A549 treated with AZD9567 at 1 μM for 4 hours (cell line): ENCODE data around the gene OR8B4. TPM values are rescaled to one million over a fixed set of nuclear protein-coding genes. Genes with fewer than 3 reads are reported as not detected.

Source experiments
- total RNA-seq: library from RNA; stranded (reverse); fragments of 200-300 nt; extraction: Qiagen RNA extraction; gene quantifications from 5 replicates; pipeline ENCODE4 v1.2.3, GENCODE V29; 2022; ENCODE audit not compliant: insufficient read depth

The OR8B4 gene, protein sequence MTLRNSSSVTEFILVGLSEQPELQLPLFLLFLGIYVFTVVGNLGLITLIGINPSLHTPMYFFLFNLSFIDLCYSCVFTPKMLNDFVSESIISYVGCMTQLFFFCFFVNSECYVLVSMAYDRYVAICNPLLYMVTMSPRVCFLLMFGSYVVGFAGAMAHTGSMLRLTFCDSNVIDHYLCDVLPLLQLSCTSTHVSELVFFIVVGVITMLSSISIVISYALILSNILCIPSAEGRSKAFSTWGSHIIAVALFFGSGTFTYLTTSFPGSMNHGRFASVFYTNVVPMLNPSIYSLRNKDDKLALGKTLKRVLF
- total RNA-seq: not detected in 5 replicates

GRCh38 chr11:124424384-124424921, at the start of gene OR8B4:
TSS of gene OR8B4 (minus strand) at chr11:124424871. CDS start at chr11:124424871, 0 bp downstream.

DNA sequence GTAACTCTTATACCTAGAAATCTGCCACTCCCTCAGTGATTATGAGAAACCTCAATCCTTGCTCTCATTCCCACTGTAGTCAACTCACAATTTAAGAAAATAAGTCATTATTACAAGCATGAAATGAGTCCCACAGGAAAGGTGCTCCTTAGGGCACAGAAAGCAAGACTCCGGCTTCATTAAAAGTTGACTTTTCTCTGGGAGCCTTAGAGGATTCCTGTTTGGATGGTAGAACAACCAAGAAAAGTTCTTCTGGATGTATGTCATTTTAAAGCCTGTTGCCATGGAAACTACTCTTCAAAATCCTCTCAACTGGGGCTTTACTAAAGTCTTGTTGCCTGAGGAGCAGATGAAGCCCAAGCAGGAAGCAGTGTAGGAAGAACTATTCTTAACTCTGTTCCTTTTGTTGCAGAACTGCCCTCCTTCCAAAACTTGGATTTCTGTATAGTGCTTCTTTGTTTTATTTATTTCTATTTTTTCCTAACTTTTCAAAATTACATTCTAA, 21.0 kb upstream of the OR8B4 start, which contains the start of gene OR8B8:
OR8B8 (minus strand) TSS at position 51 of the 505 bp plus-strand sequence. CDS start 4,611 bp downstream, outside the sequence.

GRCh38 chr11:124398924-124399323, 25.7 kb downstream of the OR8B4 start, which contains the start of gene OR8B3:
TSS of gene OR8B3 (minus strand) at chr11:124399024. CDS start at chr11:124397351, 1,673 bp downstream.

GRCh38 chr11:124384399-124384798, 40.3 kb downstream of the OR8B4 start, which contains the start of gene OR8B2:
TSS of gene OR8B2 (minus strand) at chr11:124384499. CDS start at chr11:124383343, 1,156 bp downstream.

Other genes starting within 250 kb of the OR8B4 start
- not detected in 5 replicates for gene OR10D3, start 241.5 kb downstream of the OR8B4 start, total RNA-seq
- gene OR8G1, start 183.8 kb downstream of the OR8B4 start, total RNA-seq: not detected in 5 replicates
- not detected in 5 replicates for gene OR8G5, start 168.5 kb downstream of the OR8B4 start, total RNA-seq
- not detected in 5 replicates for gene OR8D1, start 110.9 kb downstream of the OR8B4 start, total RNA-seq
- gene OR8D2, start 104.7 kb downstream of the OR8B4 start, total RNA-seq: not detected in 5 replicates
- not detected in 5 replicates for gene OR8B2, start 40.4 kb downstream of the OR8B4 start, total RNA-seq
- not detected in 5 replicates for gene OR8B3, start 25.8 kb downstream of the OR8B4 start, total RNA-seq
- gene OR8B8, start 20.8 kb upstream of the OR8B4 start, total RNA-seq: not detected in 5 replicates
- gene OR8B12, start 118.8 kb upstream of the OR8B4 start, total RNA-seq: not detected in 5 replicates
- gene OR8A1, start 145.1 kb upstream of the OR8B4 start, total RNA-seq: not detected in 5 replicates
- gene PANX3, start 186.6 kb upstream of the OR8B4 start, total RNA-seq: not detected in 5 replicates
- 11.5 to 17.9 TPM (median 16.5 TPM) in 5 replicates for gene TBRG1, start 198.0 kb upstream of the OR8B4 start, total RNA-seq
- gene SIAE, start 248.9 kb upstream of the OR8B4 start, total RNA-seq: 14.9 to 22.7 TPM (median 15.6 TPM) in 5 replicates
- gene SPA17, start 249.0 kb upstream of the OR8B4 start, total RNA-seq: 16.9 to 38.2 TPM (median 17.8 TPM) in 5 replicates